ENCODE data around the gene LIN7B.
"Not testable (repeated sequence)": the region's sequence is repeated elsewhere in the genome, so short reads cannot be mapped to it uniquely, and the experiment has no call there.

The LIN7B gene

GRCh38 chr19:49118565-49119410, 4.6 kb downstream of the LIN7B start, which contains the start of gene C19orf73:
TSS of gene C19orf73 (minus strand) at chr19:49119143. CDS start at chr19:49119022, 121 bp downstream.
- no peaks in the 10 kb centered on the region for H3K27me3 ChIP-seq (ENCODE audit: low read depth)
- no peaks in the 10 kb centered on the region for H3K36me3 ChIP-seq (replicated peaks)
- H3K4me3 ChIP-seq, result peak within 1 kb of the TSS; percentile 78
- in situ Hi-C loops (cut with MboI; ENCODE audit: low sequenced_read_pairs), result no loop called here
- H3K9me3 ChIP-seq, result no peaks in the 10 kb centered on the region
- H3K4me1 ChIP-seq, result peaks cover 8% of the 10 kb centered on the region
- DNase-seq (ENCODE audit: low spot score in 2 of 2), result peak; percentile 92 to 96

GRCh38 chr19:49119411-49120324, 5.5 kb downstream of the LIN7B start, which contains the start of gene PPFIA3:
TSS of gene PPFIA3 (plus strand) at chr19:49119544. CDS start at chr19:49127874, 8,330 bp downstream.
- peak in 1 of 2 experiments; percentile 62 for DNase-seq (ENCODE audit: low spot score in 2 of 2)
- in situ Hi-C loops (cut with MboI; ENCODE audit: low sequenced_read_pairs), result no loop called here
- Histone ChIP-seq H3K9me3 (no peaks in the 10 kb centered on the region), H3K36me3 (replicated peaks) (no peaks in the 10 kb centered on the region), H3K4me1 (peaks cover 6% of the 10 kb centered on the region), H3K4me3 (peak within 1 kb of the TSS; percentile 78), H3K27me3 (ENCODE audit: low read depth) (no peaks in the 10 kb centered on the region)

- Histone ChIP-seq H3K27me3 (ENCODE audit: low read depth) (no peaks in the 10 kb centered on the region), H3K36me3 (replicated peaks) (no peaks in the 10 kb centered on the region), H3K9me3 (no peaks in the 10 kb centered on the region), H3K4me3 (peak overlapping the region; percentile 78), H3K4me1 (peaks cover 10% of the 10 kb centered on the region)
- in situ Hi-C loops (cut with MboI; ENCODE audit: low sequenced_read_pairs), result no loop called here
- no peak for DNase-seq (ENCODE audit: low spot score in 2 of 2)
Measured at GRCh38 chr19:49120325-49120683, 6.1 kb downstream of the LIN7B start.

GRCh38 chr19:49120868-49121267, 6.7 kb downstream of the LIN7B start:
- H3K36me3 ChIP-seq (replicated peaks), result no peaks in the 10 kb centered on the region
- no peaks in the 10 kb centered on the region for H3K27me3 ChIP-seq (ENCODE audit: low read depth)
- no peak for DNase-seq (ENCODE audit: low spot score in 2 of 2)
- no peak overlapping the region for H3K4me3 ChIP-seq
- peaks cover 10% of the 10 kb centered on the region for H3K4me1 ChIP-seq
- in situ Hi-C loops (cut with MboI; ENCODE audit: low sequenced_read_pairs), result no loop called here
- no peaks in the 10 kb centered on the region for H3K9me3 ChIP-seq

GRCh38 chr19:49121841-49122240, 7.7 kb downstream of the LIN7B start:
- H3K27me3 ChIP-seq (ENCODE audit: low read depth); H3K9me3 ChIP-seq; DNase-seq (ENCODE audit: low spot score in 2 of 2); H3K36me3 ChIP-seq (replicated peaks); H3K4me3 ChIP-seq; in situ Hi-C loops (cut with MboI; ENCODE audit: low sequenced_read_pairs): not testable (repeated sequence)
- peaks cover 10% of the 10 kb centered on the region for H3K4me1 ChIP-seq

GRCh38 chr19:49123285-49123684, 9.1 kb downstream of the LIN7B start:
- in situ Hi-C loops (cut with MboI; ENCODE audit: low sequenced_read_pairs), result not testable (repeated sequence)

GRCh38 chr19:49125025-49125731, 11.0 kb downstream of the LIN7B start:
- in situ Hi-C loops (cut with MboI; ENCODE audit: low sequenced_read_pairs), result no loop called here
- Histone ChIP-seq H3K36me3 (replicated peaks) (no peaks in the 10 kb centered on the region), H3K27me3 (ENCODE audit: low read depth) (no peaks in the 10 kb centered on the region), H3K4me1 (peaks cover 15% of the 10 kb centered on the region), H3K9me3 (no peaks in the 10 kb centered on the region), H3K4me3 (no peak overlapping the region; the same call in 1 of the 2 replicates)
- peak; percentile 27 to 84 for DNase-seq (ENCODE audit: low spot score in 2 of 2)

More at GRCh38 chr19:49123285-49123684, 9.1 kb downstream of the LIN7B start:
- peaks cover 11% of the 10 kb centered on the region for H3K4me1 ChIP-seq
- not testable (repeated sequence) for H3K27me3 ChIP-seq (ENCODE audit: low read depth); H3K4me3 ChIP-seq; H3K9me3 ChIP-seq; DNase-seq (ENCODE audit: low spot score in 2 of 2); H3K36me3 ChIP-seq (replicated peaks)

GRCh38 chr19:49126575-49126974, 12.4 kb downstream of the LIN7B start:
- in situ Hi-C loops (cut with MboI; ENCODE audit: low sequenced_read_pairs), result no loop called here
- Histone ChIP-seq H3K36me3 (replicated peaks) (no peaks in the 10 kb centered on the region), H3K4me1 (peaks cover 15% of the 10 kb centered on the region), H3K27me3 (ENCODE audit: low read depth) (no peaks in the 10 kb centered on the region), H3K4me3 (no peak overlapping the region), H3K9me3 (no peaks in the 10 kb centered on the region)
- no peak for DNase-seq (ENCODE audit: low spot score in 2 of 2)

- DNase-seq (ENCODE audit: low spot score in 2 of 2); H3K27me3 ChIP-seq (ENCODE audit: low read depth); H3K36me3 ChIP-seq (replicated peaks); H3K4me3 ChIP-seq; in situ Hi-C loops (cut with MboI; ENCODE audit: low sequenced_read_pairs); H3K9me3 ChIP-seq: not testable (repeated sequence)
- H3K4me1 ChIP-seq, result peaks cover 15% of the 10 kb centered on the region
Measured at GRCh38 chr19:49127225-49127624, 13.1 kb downstream of the LIN7B start.

- DNase-seq (ENCODE audit: low spot score in 2 of 2), result peak; percentile 92 to 97
- no peaks in the 10 kb centered on the region for H3K36me3 ChIP-seq (replicated peaks)
- peaks cover 15% of the 10 kb centered on the region for H3K4me1 ChIP-seq
- no peaks in the 10 kb centered on the region for H3K27me3 ChIP-seq (ENCODE audit: low read depth)
- in situ Hi-C loops (cut with MboI; ENCODE audit: low sequenced_read_pairs), result no loop called here
- peak overlapping the region; percentile 36 for H3K4me3 ChIP-seq
- H3K9me3 ChIP-seq, result no peaks in the 10 kb centered on the region
Measured at GRCh38 chr19:49127674-49128544, 13.7 kb downstream of the LIN7B start.

- Histone ChIP-seq H3K9me3 (no peaks in the 10 kb centered on the region), H3K36me3 (replicated peaks) (0 out of 2 replicates have a peak, but pooled peaks cover 2% of the 10 kb centered on the region), H3K4me1 (peaks cover 15% of the 10 kb centered on the region), H3K4me3 (peak overlapping the region; percentile 36), H3K27me3 (ENCODE audit: low read depth) (no peaks in the 10 kb centered on the region)
- in situ Hi-C loops (cut with MboI; ENCODE audit: low sequenced_read_pairs), result no loop called here
- DNase-seq (ENCODE audit: low spot score in 2 of 2), result no peak
Measured at GRCh38 chr19:49128545-49129237, 14.5 kb downstream of the LIN7B start.

- H3K4me1 ChIP-seq, result peaks cover 15% of the 10 kb centered on the region
- H3K27me3 ChIP-seq (ENCODE audit: low read depth), result no peaks in the 10 kb centered on the region
- in situ Hi-C loops (cut with MboI; ENCODE audit: low sequenced_read_pairs), result no loop called here
- no peaks in the 10 kb centered on the region for H3K9me3 ChIP-seq
- peaks cover 8% of the 10 kb centered on the region; the same call in 1 of the 2 replicates for H3K36me3 ChIP-seq (replicated peaks)
- no peak overlapping the region for H3K4me3 ChIP-seq
- peak in 1 of 2 experiments; percentile 45 for DNase-seq (ENCODE audit: low spot score in 2 of 2)
Measured at GRCh38 chr19:49129238-49129583, 15.0 kb downstream of the LIN7B start.

Data from HAP-1 (cell line).